GM13977 (cell line): ENCODE results near the gene NTRK1.

Experiments used
- DNase-seq: peaks from one replicate; pipeline ENCODE4 v3.0.0; 2012; ENCODE audit warnings: low spot score
- CTCF ChIP-seq: IDR thresholded peaks from 2 replicates; pipeline ENCODE4 v1.5.1; 2012; ENCODE audit warnings: mild to moderate bottlenecking, control low read depth; ENCODE audit not compliant: insufficient read depth; ENCODE audit errors: extremely low read depth, missing control alignments
- in situ Hi-C: fragments of 300-500 bp; cut with MboI; formaldehyde crosslinking; loops from one replicate; pipeline ENCODE4 v1.12.0; 2022; ENCODE audit warnings: low sequenced_read_pairs, low pct_unique_long_range_greater_than_20kb, mixed read lengths, inconsistent platforms; ENCODE audit not compliant: unreplicated experiment

Gene NTRK1

GRCh38 chr1:156842618-156843300 lies 17.9 kb upstream of the NTRK1 start:
- in situ Hi-C loops, result no loop called here
- peak; percentile 7 for DNase-seq
- no peak for TF ChIP-seq CTCF

DNA sequence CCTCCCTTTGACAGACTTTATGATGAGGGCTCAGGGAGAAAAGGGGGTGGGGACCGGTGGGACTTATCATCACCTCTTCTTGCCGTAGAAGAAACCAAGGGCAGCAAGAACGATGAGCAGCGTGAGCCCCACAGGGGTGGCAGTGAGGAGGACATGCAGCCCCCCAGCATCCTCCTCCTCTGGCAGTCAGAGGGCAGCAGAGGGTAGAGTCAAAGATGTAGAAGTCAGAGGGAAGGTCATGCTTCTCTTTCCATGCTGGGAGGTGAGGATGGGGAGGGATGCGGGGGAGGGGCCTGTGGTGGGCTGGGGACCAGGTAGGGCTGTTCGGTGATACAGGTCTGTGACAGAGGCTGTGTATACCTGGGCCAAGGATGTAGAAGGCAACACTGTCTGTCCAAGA lies 16.6 kb upstream of the NTRK1 start:
- TF ChIP-seq CTCF, result no peak
- DNase-seq, result peak; percentile 17
- in situ Hi-C loops, result no loop called here

DNA sequence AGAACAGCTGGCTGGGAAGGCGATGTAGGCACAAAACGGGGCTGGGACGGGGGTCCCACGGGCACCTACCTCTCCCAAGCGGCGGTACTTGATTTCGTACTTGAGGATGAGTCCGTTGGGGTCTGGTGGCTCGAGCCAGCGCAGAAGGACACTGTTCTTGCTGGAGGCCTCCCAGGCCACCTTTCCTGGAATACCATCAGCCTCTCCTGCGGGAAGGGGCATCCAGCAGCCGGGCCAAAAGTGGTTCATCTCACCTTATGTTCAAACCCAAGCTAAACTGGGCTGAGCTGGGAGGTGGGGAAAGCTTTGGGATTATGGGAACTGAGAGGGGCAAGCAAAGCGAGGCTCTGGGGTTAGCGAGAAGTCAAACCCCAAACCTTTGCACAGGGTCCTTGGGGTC lies 16.0 kb upstream of the NTRK1 start:
- DNase-seq, result peak; percentile 20
- TF ChIP-seq CTCF, result no peak
- in situ Hi-C loops, result no loop called here

DNA sequence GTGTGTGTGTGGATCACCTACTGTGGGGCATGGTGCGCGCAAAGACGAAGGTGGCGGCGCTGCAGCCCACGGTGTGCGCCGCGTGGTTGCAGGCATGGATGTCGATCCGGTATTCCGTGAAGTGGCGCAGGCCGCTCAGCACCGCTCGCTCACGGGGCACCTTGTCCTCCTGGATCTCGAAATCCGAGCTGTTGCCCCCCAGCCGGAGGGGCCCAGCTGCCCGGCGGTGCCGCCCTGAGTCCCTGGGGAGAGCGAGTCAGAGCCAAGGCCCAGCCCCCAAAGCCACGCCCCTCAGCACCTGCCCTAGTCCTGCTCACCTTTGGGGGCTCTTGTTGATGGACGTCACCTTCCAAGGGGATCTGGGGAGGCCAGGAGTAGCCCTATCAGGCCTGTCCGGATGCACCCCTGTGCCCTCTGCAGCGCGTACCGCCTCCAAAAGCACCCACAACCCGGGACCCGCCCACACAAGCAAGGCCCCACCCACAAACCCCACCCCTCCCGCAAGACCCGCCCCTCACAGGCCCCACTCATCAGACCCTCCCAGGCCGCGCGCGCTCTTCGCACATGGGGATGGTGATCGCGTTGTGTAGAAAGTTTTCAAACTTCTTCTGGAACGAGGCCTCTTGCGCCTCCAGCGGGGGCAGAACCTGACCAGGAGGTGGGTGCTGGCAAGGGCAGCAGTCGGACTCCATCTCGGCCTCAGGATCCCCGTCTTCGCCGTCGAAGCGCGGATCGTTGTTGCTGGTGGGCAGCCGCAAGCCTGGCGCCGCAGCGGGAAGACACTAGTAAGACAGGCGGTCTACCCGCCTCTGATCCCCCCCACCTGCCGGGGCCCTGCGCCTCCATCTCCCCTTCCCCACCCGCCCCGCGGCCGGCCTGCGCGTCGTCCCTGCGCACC lies 15.4 kb upstream of the NTRK1 start:
- in situ Hi-C loops, result no loop called here
- no peak for TF ChIP-seq CTCF
- peak; percentile 48 for DNase-seq

GRCh38 chr1:156845953-156846545 lies 14.6 kb upstream of the NTRK1 start:
- in situ Hi-C loops, result no loop called here
- no peak for TF ChIP-seq CTCF
- peak; percentile 24 for DNase-seq

DNA sequence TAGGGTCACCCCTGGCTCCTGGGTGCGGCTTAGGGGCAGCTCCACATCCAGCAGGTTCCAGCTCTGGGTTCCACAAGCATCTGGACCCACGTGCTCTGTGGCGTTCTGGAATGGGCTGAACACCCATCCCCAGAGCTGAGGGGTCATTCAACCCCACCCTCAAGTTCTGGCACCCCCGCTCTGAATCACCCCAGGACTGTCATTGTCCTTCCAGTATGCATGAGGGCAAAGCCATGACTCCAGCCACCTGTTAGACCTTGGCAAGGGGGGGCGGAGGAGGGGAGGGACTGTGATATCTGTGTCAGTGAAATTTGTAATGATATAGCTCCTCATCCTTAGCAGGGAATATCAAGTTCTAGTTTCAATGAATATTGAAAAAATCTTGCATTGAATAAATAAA lies 14.0 kb upstream of the NTRK1 start:
- peak; percentile 17 for DNase-seq
- no peak for TF ChIP-seq CTCF
- in situ Hi-C loops, result no loop called here
